ENCODE data around the gene SORBS1. TPM values are rescaled to one million over a fixed set of nuclear protein-coding genes. Genes with fewer than 3 reads are reported as not detected.

SORBS1 gene
- total RNA-seq, 1 donor from 2014 or later = 123 TPM

- no peak for DNase-seq
Measured at GRCh38 chr10:95539560-95540284, 21.4 kb downstream of the SORBS1 start.

- no peak for DNase-seq
Measured at GRCh38 chr10:95538412-95538811, 22.8 kb downstream of the SORBS1 start.

- DNase-seq = no peak
Measured at GRCh38 chr10:95537542-95537927, 23.6 kb downstream of the SORBS1 start.

- no peak for DNase-seq
Measured at GRCh38 chr10:95536894-95537541, 24.2 kb downstream of the SORBS1 start.

GRCh38 chr10:95536017-95536416 is 25.2 kb downstream of the SORBS1 start:
- DNase-seq = no peak

- DNase-seq = no peak
Measured at GRCh38 chr10:95535526-95535925, 25.6 kb downstream of the SORBS1 start.

- DNase-seq = no peak
Measured at GRCh38 chr10:95533590-95533989, 27.6 kb downstream of the SORBS1 start.

- DNase-seq = no peak
Measured at GRCh38 chr10:95532536-95532935, 28.6 kb downstream of the SORBS1 start.

- DNase-seq = no peak
Measured at GRCh38 chr10:95531994-95532399, 29.2 kb downstream of the SORBS1 start.

- DNase-seq = no peak
Measured at GRCh38 chr10:95531058-95531809, 29.9 kb downstream of the SORBS1 start.

- DNase-seq = no peak
Measured at GRCh38 chr10:95530561-95530960, 30.6 kb downstream of the SORBS1 start.

GRCh38 chr10:95530029-95530428 is 31.1 kb downstream of the SORBS1 start:
- DNase-seq = no peak

- DNase-seq = no peak
Measured at GRCh38 chr10:95526044-95526443, 35.1 kb downstream of the SORBS1 start.

- DNase-seq = no peak
Measured at GRCh38 chr10:95525033-95525418, 36.1 kb downstream of the SORBS1 start.

GRCh38 chr10:95524358-95525032 is 36.7 kb downstream of the SORBS1 start:
- no peak for DNase-seq

GRCh38 chr10:95522117-95522516 is 39.1 kb downstream of the SORBS1 start:
- no peak for DNase-seq

- DNase-seq = no peak
Measured at GRCh38 chr10:95520617-95521016, 40.6 kb downstream of the SORBS1 start.

GRCh38 chr10:95518455-95519452 is 42.4 kb downstream of the SORBS1 start:
- DNase-seq = no peak

GRCh38 chr10:95517536-95518454 is 43.4 kb downstream of the SORBS1 start:
- peak; percentile 23 for DNase-seq

- no peak for DNase-seq
Measured at GRCh38 chr10:95516774-95517373, 44.3 kb downstream of the SORBS1 start.

All from occipital lobe (tissue), 2 donors.